HG02678 (cell line): Measurements from ENCODE around the gene RASGRF1.
"Not testable (repeated sequence)": the region's sequence is repeated elsewhere in the genome, so short reads cannot be mapped to it uniquely, and the experiment has no call there.

Experiments
- ATAC-seq: cut with Tn5 transposase; IDR thresholded peaks from one replicate; pipeline ENCODE4 v1.9.1; 2021; ENCODE audit warnings: mild to moderate bottlenecking, moderate library complexity; ENCODE audit not compliant: unreplicated experiment

Gene RASGRF1

GRCh38 chr15:78937132-78937739, 153.3 kb downstream of the RASGRF1 start:
- ATAC-seq, result no peak

- ATAC-seq, result no peak
Measured at GRCh38 chr15:78934655-78935023, 155.9 kb downstream of the RASGRF1 start.

GRCh38 chr15:78933823-78934654, 156.5 kb downstream of the RASGRF1 start:
- ATAC-seq, result no peak

GRCh38 chr15:78933187-78933822, 157.3 kb downstream of the RASGRF1 start:
- no peak for ATAC-seq

DNA sequence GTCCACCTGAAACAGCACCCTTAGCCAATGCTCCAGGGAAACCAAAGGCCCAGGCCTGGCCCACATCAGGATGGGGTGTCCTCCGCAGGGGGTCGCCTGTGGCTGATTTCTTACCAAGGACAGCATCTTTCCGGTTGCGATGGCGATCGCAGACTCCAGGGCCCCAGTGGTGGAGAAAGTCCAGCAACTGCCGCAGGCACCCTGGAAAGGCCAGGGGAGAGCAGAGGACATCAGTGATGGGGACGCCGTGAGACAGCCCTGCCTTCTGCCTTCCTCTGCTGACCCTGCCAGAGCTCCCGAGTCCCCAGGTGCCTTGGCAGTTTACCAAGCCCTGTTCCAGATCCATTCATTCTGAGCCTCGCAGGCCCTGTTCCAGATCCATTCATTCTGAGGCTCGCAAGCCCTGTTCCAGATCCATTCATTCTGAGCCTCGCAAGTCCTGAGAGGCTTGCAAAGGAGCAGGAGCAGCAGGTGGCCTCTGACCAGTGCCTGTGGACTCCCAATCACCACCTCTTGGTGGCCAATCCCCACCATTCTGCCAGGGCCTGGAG, 158.2 kb downstream of the RASGRF1 start:
- ATAC-seq, result no peak

- ATAC-seq, result no peak
Measured at GRCh38 chr15:78931439-78932257, 158.9 kb downstream of the RASGRF1 start.

- no peak for ATAC-seq
Measured at GRCh38 chr15:78930577-78931388, 159.8 kb downstream of the RASGRF1 start.

- no peak for ATAC-seq
Measured at GRCh38 chr15:78929536-78930264, 160.9 kb downstream of the RASGRF1 start.

DNA sequence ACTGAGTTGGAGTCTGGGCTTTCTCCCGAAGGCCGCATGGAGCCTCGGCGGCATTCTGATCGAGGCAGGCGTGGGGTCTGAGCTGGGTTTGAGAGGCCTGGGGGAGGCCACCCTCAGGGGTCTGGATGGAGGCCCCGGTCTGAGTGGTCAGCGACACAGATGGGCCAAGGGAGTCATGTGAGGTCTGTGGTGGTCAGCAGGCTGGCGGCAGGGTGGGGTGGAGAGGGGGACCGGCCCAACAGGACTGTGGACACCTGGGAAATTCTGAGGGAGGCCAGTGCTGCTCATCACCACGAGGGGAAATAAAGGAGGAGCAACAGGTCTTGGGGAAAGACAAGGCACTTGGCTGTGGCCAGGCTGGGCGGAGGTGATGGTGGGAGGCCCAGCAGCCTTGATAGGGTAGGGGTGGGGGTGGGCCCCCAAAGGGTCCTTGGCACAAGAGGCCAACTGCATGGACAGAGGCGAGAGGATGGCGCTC, 161.9 kb downstream of the RASGRF1 start:
- ATAC-seq, result no peak

- not testable (repeated sequence) for ATAC-seq
Measured at GRCh38 chr15:78928176-78928575, 162.4 kb downstream of the RASGRF1 start.

GRCh38 chr15:78927077-78927790, 163.3 kb downstream of the RASGRF1 start:
- no peak for ATAC-seq

GRCh38 chr15:78925956-78926743, 164.4 kb downstream of the RASGRF1 start:
- no peak for ATAC-seq

DNA sequence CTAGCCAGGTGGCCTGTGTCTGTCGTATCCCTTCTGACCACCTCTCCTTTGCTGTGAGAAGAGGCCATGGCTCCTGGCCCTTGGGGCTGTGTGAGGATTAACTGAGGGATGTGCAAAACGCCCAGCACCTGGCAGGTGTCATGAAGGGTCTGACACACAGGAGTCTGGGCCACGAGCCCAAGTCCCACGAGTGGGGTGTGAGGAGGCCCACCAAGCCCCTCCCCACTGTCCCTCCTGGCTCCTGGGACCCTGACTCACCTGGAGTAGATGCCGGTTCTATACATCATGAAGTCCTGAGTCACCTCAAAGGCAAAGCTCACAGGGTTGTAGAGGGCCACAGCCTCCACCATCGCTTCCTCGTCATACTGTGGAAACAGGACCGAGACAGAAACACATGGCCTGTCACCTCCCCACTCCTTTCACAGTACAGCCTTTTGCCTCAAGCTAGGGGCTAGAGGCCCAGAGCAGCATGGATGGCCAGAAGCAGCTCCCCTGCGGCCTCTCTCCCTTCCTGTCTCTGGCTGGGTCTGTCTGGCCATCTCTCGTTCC, 165.4 kb downstream of the RASGRF1 start:
- ATAC-seq, result no peak

- no peak for ATAC-seq
Measured at GRCh38 chr15:78923480-78924360, 166.9 kb downstream of the RASGRF1 start.

DNA sequence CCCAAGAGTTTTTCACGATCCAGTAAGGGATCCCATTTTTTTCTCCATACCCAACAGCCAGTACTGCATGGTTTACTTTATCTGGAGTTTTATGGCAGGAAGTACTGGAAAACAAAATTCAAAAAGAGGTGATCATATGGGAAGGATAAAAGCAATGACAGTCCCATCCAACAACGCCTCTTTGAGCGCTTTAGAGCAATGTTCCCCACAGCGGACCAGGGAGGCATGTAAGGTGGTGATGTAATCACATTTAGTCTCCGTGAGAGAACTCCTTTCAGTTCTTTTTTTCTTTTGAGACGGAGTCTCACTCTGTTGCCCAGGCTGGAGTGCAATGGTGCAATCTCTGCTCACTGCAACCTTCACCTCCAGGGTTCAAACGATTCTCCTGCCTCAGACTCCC, 167.6 kb downstream of the RASGRF1 start:
- ATAC-seq, result no peak

GRCh38 chr15:78922527-78922926, 168.1 kb downstream of the RASGRF1 start:
- ATAC-seq, result no peak

GRCh38 chr15:78921940-78922339, 168.6 kb downstream of the RASGRF1 start:
- no peak for ATAC-seq
